NCI-H2029 treated with DMSO at 0.1 percent for 48 hours (cell line): ENCODE data around the gene ZMIZ1.

Source experiments
- DNase-seq: peaks from one replicate; lab custom pipeline; 2025; lab: John Stamatoyannopoulos, UW

The ZMIZ1 gene

GRCh38 chr10:79140085-79140793 lies 71.5 kb downstream of the ZMIZ1 start:
- no peak for DNase-seq

GRCh38 chr10:79140855-79141254 lies 72.1 kb downstream of the ZMIZ1 start:
- DNase-seq: no peak

- DNase-seq: peak; percentile 45
Measured at GRCh38 chr10:79142064-79142491, 73.3 kb downstream of the ZMIZ1 start.

- no peak for DNase-seq
Measured at GRCh38 chr10:79142522-79143309, 74.0 kb downstream of the ZMIZ1 start.

- DNase-seq: no peak
Measured at GRCh38 chr10:79143879-79144278, 75.1 kb downstream of the ZMIZ1 start.

GRCh38 chr10:79144351-79145173 lies 75.8 kb downstream of the ZMIZ1 start:
- no peak for DNase-seq

GRCh38 chr10:79145174-79145483 lies 76.4 kb downstream of the ZMIZ1 start:
- DNase-seq: no peak

- DNase-seq: no peak
Measured at GRCh38 chr10:79145517-79146470, 77.0 kb downstream of the ZMIZ1 start.

- DNase-seq: peak; percentile 19
Measured at GRCh38 chr10:79146611-79147130, 77.9 kb downstream of the ZMIZ1 start.

- DNase-seq: no peak
Measured at GRCh38 chr10:79147306-79147705, 78.5 kb downstream of the ZMIZ1 start.

- no peak for DNase-seq
Measured at GRCh38 chr10:79147796-79148451, 79.2 kb downstream of the ZMIZ1 start.

GRCh38 chr10:79148452-79149344 lies 79.9 kb downstream of the ZMIZ1 start:
- DNase-seq: no peak

GRCh38 chr10:79149345-79149661 lies 80.5 kb downstream of the ZMIZ1 start:
- no peak for DNase-seq

GRCh38 chr10:79149662-79150443 lies 81.1 kb downstream of the ZMIZ1 start:
- no peak for DNase-seq

GRCh38 chr10:79150444-79150754 lies 81.6 kb downstream of the ZMIZ1 start:
- no peak for DNase-seq

GRCh38 chr10:79152423-79152817 lies 83.7 kb downstream of the ZMIZ1 start:
- no peak for DNase-seq

- DNase-seq: no peak
Measured at GRCh38 chr10:79153745-79154144, 85.0 kb downstream of the ZMIZ1 start.

GRCh38 chr10:79155301-79156081 lies 86.7 kb downstream of the ZMIZ1 start:
- DNase-seq: no peak
